Measurements from ENCODE around the gene GPRIN3. TPM values are rescaled to one million over a fixed set of nuclear protein-coding genes. Genes with fewer than 3 reads are reported as not detected.

The GPRIN3 gene
- total and polyA plus RNA-seq, 8 donors = 1.6 to 14.1 (median 2.5) TPM

DNA sequence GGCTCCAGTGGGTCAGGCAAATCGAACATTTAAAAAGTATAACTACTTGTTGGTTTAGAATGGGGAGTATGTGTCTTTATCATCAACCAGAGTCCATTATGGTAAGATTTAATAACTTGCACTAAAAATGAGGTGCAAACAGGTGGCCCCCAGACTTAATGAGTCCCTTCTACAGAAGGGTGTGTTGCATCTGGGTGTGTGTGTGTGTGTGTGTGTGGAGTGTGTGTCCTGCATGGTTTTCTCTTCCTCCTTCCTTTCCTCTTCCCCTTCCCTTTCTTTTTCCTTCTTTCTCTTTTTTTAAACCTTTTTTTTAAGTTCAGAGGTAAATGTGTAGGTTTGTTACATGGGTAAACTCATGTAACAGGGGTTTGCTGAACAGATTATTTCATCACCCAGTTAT is 53.7 kb downstream of the GPRIN3 start:
- Histone ChIP-seq H3K4me3 (no peak overlapping the region), H3K9me3 (no peaks in the 10 kb centered on the region), H3K27me3 (no peaks in the 10 kb centered on the region), H3K4me1 (no peaks in the 10 kb centered on the region), H3K36me3 (peaks cover 0 to 9% of the 10 kb centered on the region in 2 donors), H3K27ac (no peak overlapping the region)
- ATAC-seq = no peak
- no peak for DNase-seq
- intact Hi-C loops (cut with DNase I) = loop anchor here in 1 of 2 donors (10.0 kb wide), 1 partner anchor 181 kb away; no protein-coding TSS in a partner anchor
- TF ChIP-seq, protein P1, sequence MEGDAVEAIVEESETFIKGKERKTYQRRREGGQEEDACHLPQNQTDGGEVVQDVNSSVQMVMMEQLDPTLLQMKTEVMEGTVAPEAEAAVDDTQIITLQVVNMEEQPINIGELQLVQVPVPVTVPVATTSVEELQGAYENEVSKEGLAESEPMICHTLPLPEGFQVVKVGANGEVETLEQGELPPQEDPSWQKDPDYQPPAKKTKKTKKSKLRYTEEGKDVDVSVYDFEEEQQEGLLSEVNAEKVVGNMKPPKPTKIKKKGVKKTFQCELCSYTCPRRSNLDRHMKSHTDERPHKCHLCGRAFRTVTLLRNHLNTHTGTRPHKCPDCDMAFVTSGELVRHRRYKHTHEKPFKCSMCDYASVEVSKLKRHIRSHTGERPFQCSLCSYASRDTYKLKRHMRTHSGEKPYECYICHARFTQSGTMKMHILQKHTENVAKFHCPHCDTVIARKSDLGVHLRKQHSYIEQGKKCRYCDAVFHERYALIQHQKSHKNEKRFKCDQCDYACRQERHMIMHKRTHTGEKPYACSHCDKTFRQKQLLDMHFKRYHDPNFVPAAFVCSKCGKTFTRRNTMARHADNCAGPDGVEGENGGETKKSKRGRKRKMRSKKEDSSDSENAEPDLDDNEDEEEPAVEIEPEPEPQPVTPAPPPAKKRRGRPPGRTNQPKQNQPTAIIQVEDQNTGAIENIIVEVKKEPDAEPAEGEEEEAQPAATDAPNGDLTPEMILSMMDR (IDR thresholded peaks at IDR 0.05) = no peak

DNA sequence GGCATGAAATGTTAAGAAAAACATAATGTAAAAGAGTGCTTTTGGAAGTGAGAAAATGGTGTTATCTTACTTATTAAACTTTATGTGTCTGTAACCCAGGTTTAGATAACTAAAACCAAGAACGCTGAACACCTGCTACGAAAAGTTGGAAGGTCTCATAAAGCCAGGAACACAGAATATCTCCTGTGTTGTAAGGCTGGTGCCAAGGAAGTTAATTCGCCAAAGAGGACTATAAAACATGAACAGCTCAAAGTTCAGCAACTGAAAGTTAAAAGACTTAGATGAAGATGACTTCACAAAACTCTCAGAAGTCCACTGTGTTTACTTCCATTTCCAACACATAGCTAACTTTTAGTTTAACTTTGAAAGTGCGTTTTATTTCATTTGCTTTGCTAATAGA is 54.3 kb downstream of the GPRIN3 start:
- H3K36me3 ChIP-seq = peaks cover 0 to 14% of the 10 kb centered on the region in 2 donors
- no peaks in the 10 kb centered on the region for H3K4me1 ChIP-seq
- no peak for ATAC-seq
- H3K4me3 ChIP-seq = no peak overlapping the region
- intact Hi-C loops (cut with DNase I) = loop anchor here in 1 of 2 donors (10.0 kb wide), 1 partner anchor 181 kb away; no protein-coding TSS in a partner anchor
- H3K27me3 ChIP-seq = no peaks in the 10 kb centered on the region
- no peak for DNase-seq
- no peak overlapping the region for H3K27ac ChIP-seq
- TF ChIP-seq, protein P1 (IDR thresholded peaks at IDR 0.05) = no peak
- H3K9me3 ChIP-seq = no peaks in the 10 kb centered on the region

- TF ChIP-seq, protein P1 (IDR thresholded peaks at IDR 0.05) = no peak
- no peak for ATAC-seq
- DNase-seq = no peak
- H3K36me3 ChIP-seq = peaks cover 0 to 18% of the 10 kb centered on the region in 2 donors
- no peaks in the 10 kb centered on the region for H3K4me1 ChIP-seq
- no peaks in the 10 kb centered on the region for H3K27me3 ChIP-seq
- H3K4me3 ChIP-seq = no peak overlapping the region
- H3K27ac ChIP-seq = no peak overlapping the region
- H3K9me3 ChIP-seq = no peaks in the 10 kb centered on the region
- intact Hi-C loops (cut with DNase I) = loop anchor here in 1 of 2 donors (10.0 kb wide), 1 partner anchor 183 kb away; no protein-coding TSS in a partner anchor
Observed at GRCh38 chr4:89251396-89251795, 56.2 kb downstream of the GPRIN3 start.

GRCh38 chr4:89249716-89250361 is 57.8 kb downstream of the GPRIN3 start:
- Histone ChIP-seq H3K4me3 (no peak overlapping the region), H3K27me3 (no peaks in the 10 kb centered on the region), H3K27ac (no peak overlapping the region), H3K4me1 (no peaks in the 10 kb centered on the region), H3K36me3 (peaks cover 0 to 18% of the 10 kb centered on the region in 2 donors), H3K9me3 (no peaks in the 10 kb centered on the region)
- DNase-seq = no peak
- TF ChIP-seq, protein P1 (IDR thresholded peaks at IDR 0.05) = no peak
- ATAC-seq = no peak
- intact Hi-C loops (cut with DNase I) = loop anchor here in 1 of 2 donors (10.0 kb wide), 1 partner anchor 185 kb away; no protein-coding TSS in a partner anchor

GRCh38 chr4:89249313-89249712 is 58.3 kb downstream of the GPRIN3 start:
- H3K36me3 ChIP-seq = peaks cover 0 to 18% of the 10 kb centered on the region in 2 donors
- DNase-seq = no peak
- H3K9me3 ChIP-seq = no peaks in the 10 kb centered on the region
- H3K4me1 ChIP-seq = no peaks in the 10 kb centered on the region
- TF ChIP-seq, protein P1 (IDR thresholded peaks at IDR 0.05) = no peak
- H3K27ac ChIP-seq = no peak overlapping the region
- intact Hi-C loops (cut with DNase I) = no loop called here
- H3K4me3 ChIP-seq = no peak overlapping the region
- no peaks in the 10 kb centered on the region for H3K27me3 ChIP-seq
- no peak for ATAC-seq

Measured in left lung (tissue), 10 donors.